Suprapubic skin (tissue), 3 donors: ENCODE measurements around the gene MARCHF3.

Experiments
- EP300 ChIP-seq: sonication (generic); formaldehyde crosslinking; IDR thresholded peaks from one replicate; pipeline ENCODE4 v1.6.1; 2017; ENCODE audit warnings: antibody characterized with exemption
- TF ChIP-seq, protein P1 (sequence below), 2 donors: fragments of 200-600 bp in 1 of 2; fragments of 450-650 bp in 1 of 2; sonication (generic) in 1 of 2; IDR thresholded peaks; one replicate each; pipeline ENCODE4 v1.5.1; 2016 to 2019; ENCODE audit warnings: antibody characterized with exemption in 2 of 2, mild to moderate bottlenecking in 1 of 2, moderate library complexity in 1 of 2

GRCh38 chr5:126831156-126831555 is 199.2 kb downstream of the MARCHF3 start:
- TF ChIP-seq EP300 = no peak
- TF ChIP-seq, protein P1, sequence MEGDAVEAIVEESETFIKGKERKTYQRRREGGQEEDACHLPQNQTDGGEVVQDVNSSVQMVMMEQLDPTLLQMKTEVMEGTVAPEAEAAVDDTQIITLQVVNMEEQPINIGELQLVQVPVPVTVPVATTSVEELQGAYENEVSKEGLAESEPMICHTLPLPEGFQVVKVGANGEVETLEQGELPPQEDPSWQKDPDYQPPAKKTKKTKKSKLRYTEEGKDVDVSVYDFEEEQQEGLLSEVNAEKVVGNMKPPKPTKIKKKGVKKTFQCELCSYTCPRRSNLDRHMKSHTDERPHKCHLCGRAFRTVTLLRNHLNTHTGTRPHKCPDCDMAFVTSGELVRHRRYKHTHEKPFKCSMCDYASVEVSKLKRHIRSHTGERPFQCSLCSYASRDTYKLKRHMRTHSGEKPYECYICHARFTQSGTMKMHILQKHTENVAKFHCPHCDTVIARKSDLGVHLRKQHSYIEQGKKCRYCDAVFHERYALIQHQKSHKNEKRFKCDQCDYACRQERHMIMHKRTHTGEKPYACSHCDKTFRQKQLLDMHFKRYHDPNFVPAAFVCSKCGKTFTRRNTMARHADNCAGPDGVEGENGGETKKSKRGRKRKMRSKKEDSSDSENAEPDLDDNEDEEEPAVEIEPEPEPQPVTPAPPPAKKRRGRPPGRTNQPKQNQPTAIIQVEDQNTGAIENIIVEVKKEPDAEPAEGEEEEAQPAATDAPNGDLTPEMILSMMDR (IDR thresholded peaks at IDR 0.05) = no peak
